ENCODE results near the gene HERPUD1.
"Not testable (repeated sequence)": the region's sequence is repeated elsewhere in the genome, so short reads cannot be mapped to it uniquely, and the experiment has no call there.

HERPUD1 gene

GRCh38 chr16:56985962-56986360, 54.0 kb downstream of the HERPUD1 start:
- Histone ChIP-seq H3K27me3 (ENCODE audit: insufficient read depth, low read length, poor library complexity, severe bottlenecking) (no peaks in the 10 kb centered on the region), H3K4me2 (ENCODE audit: low read depth, low read length, poor library complexity, severe bottlenecking) (peak overlapping the region; percentile 40), H3K9me2 (replicated peaks; ENCODE audit: low read depth, low read length) (no peaks in the 10 kb centered on the region), H3K4me1 (ENCODE audit: insufficient read depth, low read length, poor library complexity, severe bottlenecking) (peaks cover 54% of the 10 kb centered on the region), H3K9me3 (ENCODE audit: insufficient read depth, low read depth, low read length) (no peaks in the 10 kb centered on the region), H4K20me1 (ENCODE audit: insufficient read depth, low read length, poor library complexity, severe bottlenecking) (no peaks in the 10 kb centered on the region), H3K4me3 (ENCODE audit: low read length, poor library complexity, severe bottlenecking) (no peak overlapping the region), H2AFZ (ENCODE audit: low read length) (no peak overlapping the region), H3K36me3 (ENCODE audit: insufficient read depth, low read length) (no peaks in the 10 kb centered on the region), H3K9ac (ENCODE audit: low read depth, low read length, poor library complexity, severe bottlenecking) (no peak overlapping the region), H3K79me2 (ENCODE audit: insufficient read depth, low read length) (peaks cover 22% of the 10 kb centered on the region), H3F3A (ENCODE audit: low read depth) (no peaks in the 10 kb centered on the region)
- TF ChIP-seq CTCF (conservative IDR thresholded peaks at IDR 0.05; ENCODE audit: low read length) (no peak), EZH2phosphoT487 (IDR thresholded peaks at IDR 0.05; ENCODE audit: borderline replicate concordance) (no peak)

- H3K4me1 ChIP-seq (ENCODE audit: insufficient read depth, low read length, poor library complexity, severe bottlenecking), result peaks cover 58% of the 10 kb centered on the region
- H4K20me1 ChIP-seq (ENCODE audit: insufficient read depth, low read length, poor library complexity, severe bottlenecking), result no peaks in the 10 kb centered on the region
- no peak overlapping the region for H3K9ac ChIP-seq (ENCODE audit: low read depth, low read length, poor library complexity, severe bottlenecking)
- no peaks in the 10 kb centered on the region for H3F3A ChIP-seq (ENCODE audit: low read depth)
- no peak overlapping the region for H3K4me3 ChIP-seq (ENCODE audit: low read length, poor library complexity, severe bottlenecking)
- TF ChIP-seq CTCF (conservative IDR thresholded peaks at IDR 0.05; ENCODE audit: low read length) (no peak), EZH2phosphoT487 (IDR thresholded peaks at IDR 0.05; ENCODE audit: borderline replicate concordance) (no peak)
- no peaks in the 10 kb centered on the region for H3K36me3 ChIP-seq (ENCODE audit: insufficient read depth, low read length)
- no peaks in the 10 kb centered on the region for H3K9me3 ChIP-seq (ENCODE audit: insufficient read depth, low read depth, low read length)
- no peak overlapping the region for H3K4me2 ChIP-seq (ENCODE audit: low read depth, low read length, poor library complexity, severe bottlenecking)
- H3K79me2 ChIP-seq (ENCODE audit: insufficient read depth, low read length), result peaks cover 26% of the 10 kb centered on the region
- H2AFZ ChIP-seq (ENCODE audit: low read length), result no peak overlapping the region
- H3K9me2 ChIP-seq (replicated peaks; ENCODE audit: low read depth, low read length), result no peaks in the 10 kb centered on the region
- no peaks in the 10 kb centered on the region for H3K27me3 ChIP-seq (ENCODE audit: insufficient read depth, low read length, poor library complexity, severe bottlenecking)
Observed at GRCh38 chr16:56986361-56986760, 54.4 kb downstream of the HERPUD1 start.

GRCh38 chr16:56986908-56987307, 55.0 kb downstream of the HERPUD1 start:
- Histone ChIP-seq H3K79me2 (ENCODE audit: insufficient read depth, low read length) (peaks cover 31% of the 10 kb centered on the region), H3K4me1 (ENCODE audit: insufficient read depth, low read length, poor library complexity, severe bottlenecking) (peaks cover 62% of the 10 kb centered on the region)
- H3K9me2 ChIP-seq (replicated peaks; ENCODE audit: low read depth, low read length); H3K9ac ChIP-seq (ENCODE audit: low read depth, low read length, poor library complexity, severe bottlenecking); H3F3A ChIP-seq (ENCODE audit: low read depth); H3K9me3 ChIP-seq (ENCODE audit: insufficient read depth, low read depth, low read length); H2AFZ ChIP-seq (ENCODE audit: low read length); H4K20me1 ChIP-seq (ENCODE audit: insufficient read depth, low read length, poor library complexity, severe bottlenecking); H3K4me2 ChIP-seq (ENCODE audit: low read depth, low read length, poor library complexity, severe bottlenecking); H3K27me3 ChIP-seq (ENCODE audit: insufficient read depth, low read length, poor library complexity, severe bottlenecking); H3K4me3 ChIP-seq (ENCODE audit: low read length, poor library complexity, severe bottlenecking); H3K36me3 ChIP-seq (ENCODE audit: insufficient read depth, low read length): not testable (repeated sequence)

GRCh38 chr16:56987692-56988091, 55.8 kb downstream of the HERPUD1 start:
- Histone ChIP-seq H2AFZ (ENCODE audit: low read length) (no peak overlapping the region), H3K27me3 (ENCODE audit: insufficient read depth, low read length, poor library complexity, severe bottlenecking) (no peaks in the 10 kb centered on the region), H3F3A (ENCODE audit: low read depth) (no peaks in the 10 kb centered on the region), H3K4me1 (ENCODE audit: insufficient read depth, low read length, poor library complexity, severe bottlenecking) (peaks cover 65% of the 10 kb centered on the region), H3K4me2 (ENCODE audit: low read depth, low read length, poor library complexity, severe bottlenecking) (no peak overlapping the region), H3K9me2 (replicated peaks; ENCODE audit: low read depth, low read length) (no peaks in the 10 kb centered on the region), H3K79me2 (ENCODE audit: insufficient read depth, low read length) (peaks cover 35% of the 10 kb centered on the region), H3K9ac (ENCODE audit: low read depth, low read length, poor library complexity, severe bottlenecking) (no peak overlapping the region), H3K4me3 (ENCODE audit: low read length, poor library complexity, severe bottlenecking) (no peak overlapping the region), H3K9me3 (ENCODE audit: insufficient read depth, low read depth, low read length) (no peaks in the 10 kb centered on the region), H4K20me1 (ENCODE audit: insufficient read depth, low read length, poor library complexity, severe bottlenecking) (no peaks in the 10 kb centered on the region), H3K36me3 (ENCODE audit: insufficient read depth, low read length) (no peaks in the 10 kb centered on the region)
- TF ChIP-seq EZH2phosphoT487 (IDR thresholded peaks at IDR 0.05; ENCODE audit: borderline replicate concordance) (no peak), CTCF (conservative IDR thresholded peaks at IDR 0.05; ENCODE audit: low read length) (no peak)
